Sigmoid colon (tissue), 7 donors: Measurements from ENCODE around the gene SELENOF. TPM values are rescaled to one million over a fixed set of nuclear protein-coding genes. Genes with fewer than 3 reads are reported as not detected.

Experiments
- DNase-seq: peaks from one replicate; pipeline ENCODE4 v3.0.0-alpha.2; 2019
- H3K27ac ChIP-seq, 4 donors: fragments of 200-600 bp; sonication (generic); one replicate each; pipeline ENCODE4 v1.5.1; 2016 to 2019; ENCODE audit warnings: mild to moderate bottlenecking in 1 of 4
- H3K27me3 ChIP-seq, 3 donors: fragments of 200-600 bp; sonication (generic); one replicate each; pipeline ENCODE4 v1.5.1; 2019; ENCODE audit warnings: mild to moderate bottlenecking in 1 of 3
- H3K36me3 ChIP-seq, 4 donors: fragments of 200-600 bp; sonication (generic); one replicate each; pipeline ENCODE4 v1.5.1; 2016 to 2019
- H3K4me1 ChIP-seq, 4 donors: fragments of 200-600 bp; sonication (generic); one replicate each; pipeline ENCODE4 v1.5.1; 2017 to 2019
- H3K4me3 ChIP-seq, 4 donors: fragments of 200-600 bp; sonication (generic); one replicate each; pipeline ENCODE4 v1.5.1; 2017 to 2019; ENCODE audit warnings: mild to moderate bottlenecking in 2 of 4, moderate library complexity in 1 of 4
- H3K9me3 ChIP-seq, 4 donors: fragments of 200-600 bp in 3 of 4; sonication (generic) in 3 of 4; one replicate each; pipeline versions ENCODE4 v1.5.1 to v1.6.1; 2013 to 2019
- CTCF ChIP-seq, 4 experiments: fragments of 450-650 bp in 3 of 4; fragments of 200-600 bp in 1 of 4; IDR thresholded peaks; one replicate each; pipeline ENCODE4 v1.5.1; 2016 to 2019; ENCODE audit warnings: antibody characterized with exemption in 4 of 4, mild to moderate bottlenecking in 3 of 4, moderate library complexity in 2 of 4
- EP300 ChIP-seq, 4 donors: sonication (generic); formaldehyde crosslinking; IDR thresholded peaks; one replicate each; pipeline ENCODE4 v1.6.1; 2017; ENCODE audit warnings: antibody characterized with exemption in 4 of 4
- POLR2A ChIP-seq, 2 donors: fragments of 450-650 bp; IDR thresholded peaks; one replicate each; pipeline ENCODE4 v1.6.1; 2016; ENCODE audit warnings: antibody characterized with exemption in 2 of 2, mild to moderate bottlenecking in 2 of 2, moderate library complexity in 2 of 2
- POLR2AphosphoS5 ChIP-seq, 4 donors: sonication (generic); formaldehyde crosslinking; IDR thresholded peaks; one replicate each; pipeline ENCODE4 v1.6.1; 2017; ENCODE audit warnings: antibody characterized with exemption in 4 of 4
- WGBS, 2 donors: extraction: QIAGEN DNeasy Blood & Tissue Kit; methylation state at CpG; one replicate each; pipeline ENCODE4 v1.1.7; 2013; 5-methylcytosine and 5-hydroxymethylcytosine counted together
- intact Hi-C: fragments of 100-400 bp; cut with DNase I; formaldehyde crosslinking; loops from one replicate; pipeline ENCODE4 v1.15.1; 2023
- polyA plus RNA-seq, 3 donors: library from polyadenylated mRNA; stranded (reverse); fragments of 200-250 nt; gene quantifications; one replicate each; pipeline ENCODE4 v1.2.3, GENCODE V29; 2013
- total RNA-seq, 4 donors: library from RNA; depleted of rRNA; stranded (reverse); fragments of >200 nt; gene quantifications; one replicate each; pipeline ENCODE4 v1.1.0, GENCODE V29; 2016
- donor health status: healthy with polysubstance abuse.
- donor health status: Bipolar disorder and iron deficiency.
- donor health status: healthy.

Gene SELENOF
- total and polyA plus RNA-seq, 7 donors: 66.7 to 128 (median 77.0) TPM

- no peaks in the 10 kb centered on the region for H3K36me3 ChIP-seq
- no peaks in the 10 kb centered on the region for H3K27me3 ChIP-seq
- intact Hi-C loops: no loop called here
- TF ChIP-seq POLR2AphosphoS5 (IDR thresholded peaks at IDR 0.05): no peak
- TF ChIP-seq POLR2A (IDR thresholded peaks at IDR 0.05): no peak
- TF ChIP-seq CTCF (IDR thresholded peaks at IDR 0.05): no peak
- no peak for TF ChIP-seq EP300 (IDR thresholded peaks at IDR 0.05)
- H3K4me3 ChIP-seq: no peak overlapping the region
- no peak overlapping the region for H3K27ac ChIP-seq
- no peaks in the 10 kb centered on the region for H3K9me3 ChIP-seq
- H3K4me1 ChIP-seq: no peaks in the 10 kb centered on the region
- WGBS, 2 donors: 23 to 70% methylated on average over 7 of the region's 7 CpGs
- no peak for DNase-seq
Observed at GRCh38 chr1:86852782-86853408, 61.0 kb downstream of the SELENOF start.

GRCh38 chr1:86852289-86852688 is 61.6 kb downstream of the SELENOF start:
- Histone ChIP-seq H3K4me3 (no peak overlapping the region), H3K36me3 (no peaks in the 10 kb centered on the region), H3K4me1 (no peaks in the 10 kb centered on the region), H3K9me3 (no peaks in the 10 kb centered on the region), H3K27ac (no peak overlapping the region), H3K27me3 (no peaks in the 10 kb centered on the region)
- WGBS, 2 donors: 83% methylated on average over 9 of the region's 9 CpGs
- intact Hi-C loops: no loop called here
- TF ChIP-seq POLR2A (IDR thresholded peaks at IDR 0.05) (no peak), CTCF (IDR thresholded peaks at IDR 0.05) (no peak)
- no peak for DNase-seq

GRCh38 chr1:86849756-86850155 is 64.2 kb downstream of the SELENOF start:
- TF ChIP-seq CTCF (IDR thresholded peaks at IDR 0.05) (no peak), POLR2A (IDR thresholded peaks at IDR 0.05) (no peak), EP300 (IDR thresholded peaks at IDR 0.05) (no peak), POLR2AphosphoS5 (IDR thresholded peaks at IDR 0.05) (no peak)

GRCh38 chr1:86848654-86849053 is 65.3 kb downstream of the SELENOF start:
- Histone ChIP-seq H3K27me3 (no peaks in the 10 kb centered on the region), H3K4me1 (no peaks in the 10 kb centered on the region), H3K9me3 (no peaks in the 10 kb centered on the region), H3K4me3 (no peak overlapping the region), H3K36me3 (no peaks in the 10 kb centered on the region), H3K27ac (no peak overlapping the region)
- no peak for DNase-seq
- TF ChIP-seq CTCF (IDR thresholded peaks at IDR 0.05): no peak
- TF ChIP-seq POLR2A (IDR thresholded peaks at IDR 0.05): no peak
- TF ChIP-seq EP300 (IDR thresholded peaks at IDR 0.05): no peak
- TF ChIP-seq POLR2AphosphoS5 (IDR thresholded peaks at IDR 0.05): no peak
- intact Hi-C loops: no loop called here
- WGBS, 2 donors: 89 to 95% methylated on average over 2 of the region's 2 CpGs

More at GRCh38 chr1:86849756-86850155, 64.2 kb downstream of the SELENOF start:
- Histone ChIP-seq H3K27me3 (no peaks in the 10 kb centered on the region), H3K9me3 (no peaks in the 10 kb centered on the region), H3K4me1 (no peaks in the 10 kb centered on the region), H3K27ac (no peak overlapping the region), H3K4me3 (no peak overlapping the region), H3K36me3 (no peaks in the 10 kb centered on the region)
- WGBS, 2 donors: 94% methylated on average over 3 of the region's 3 CpGs
- intact Hi-C loops: no loop called here
- no peak for DNase-seq

- Histone ChIP-seq H3K4me3 (no peak overlapping the region), H3K9me3 (no peaks in the 10 kb centered on the region), H3K27ac (no peak overlapping the region), H3K36me3 (no peaks in the 10 kb centered on the region), H3K27me3 (no peaks in the 10 kb centered on the region), H3K4me1 (no peaks in the 10 kb centered on the region)
- TF ChIP-seq POLR2AphosphoS5 (IDR thresholded peaks at IDR 0.05) (no peak), CTCF (IDR thresholded peaks at IDR 0.05) (no peak), EP300 (IDR thresholded peaks at IDR 0.05) (no peak), POLR2A (IDR thresholded peaks at IDR 0.05) (no peak)
- WGBS, 2 donors: 50 to 56% methylated on average over 2 of the region's 2 CpGs
- intact Hi-C loops: no loop called here
- no peak for DNase-seq
Observed at GRCh38 chr1:86846164-86846647, 67.7 kb downstream of the SELENOF start.
